OCI-M1 (cell line): ENCODE measurements around the gene SIX2.
A peak's percentile ranks its signal among the peaks of the same experiment; 100 is the strongest.
"Not testable (repeated sequence)": the region's sequence is repeated elsewhere in the genome, so short reads cannot be mapped to it uniquely, and the experiment has no call there.

Experiments
- DNase-seq: peaks from one replicate; lab custom pipeline; 2025; lab: John Stamatoyannopoulos, UW

SIX2 gene

DNA sequence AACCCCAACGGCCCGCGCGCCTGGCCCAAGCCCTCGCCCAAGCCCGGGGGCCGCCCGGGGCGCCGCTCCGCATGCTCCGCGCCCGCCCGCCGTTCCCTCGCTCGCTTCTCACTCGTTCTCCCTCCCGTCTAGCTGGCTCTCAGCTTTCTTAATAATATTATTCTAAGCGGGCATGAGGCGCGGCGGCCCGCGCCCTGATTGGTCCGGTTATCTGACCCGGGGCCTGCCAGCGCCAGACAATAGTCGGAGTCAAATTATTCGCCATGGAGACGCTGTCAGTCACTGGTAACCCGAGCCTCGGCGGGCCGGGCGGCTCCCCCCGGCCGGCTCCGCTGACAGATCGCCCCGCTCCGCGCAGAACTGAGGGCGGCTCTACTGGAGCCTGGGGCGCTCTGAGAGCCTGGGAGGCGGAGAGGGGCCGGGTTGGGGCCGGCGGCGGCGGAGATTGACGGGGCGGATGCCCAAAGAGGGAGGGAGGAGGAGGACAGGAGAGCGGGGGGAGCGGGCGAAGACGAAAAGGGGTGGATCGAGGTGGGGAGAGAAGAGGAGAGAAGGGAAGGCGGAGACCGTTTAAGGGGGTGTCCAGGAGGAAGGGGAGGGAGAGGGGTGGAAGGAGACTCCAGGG, at the start of gene SIX2:
SIX2 (minus strand) TSS at position 150 of the 625 bp plus-strand sequence. CDS start 342 bp downstream, outside the sequence.
- DNase-seq: peak; percentile 28

DNA sequence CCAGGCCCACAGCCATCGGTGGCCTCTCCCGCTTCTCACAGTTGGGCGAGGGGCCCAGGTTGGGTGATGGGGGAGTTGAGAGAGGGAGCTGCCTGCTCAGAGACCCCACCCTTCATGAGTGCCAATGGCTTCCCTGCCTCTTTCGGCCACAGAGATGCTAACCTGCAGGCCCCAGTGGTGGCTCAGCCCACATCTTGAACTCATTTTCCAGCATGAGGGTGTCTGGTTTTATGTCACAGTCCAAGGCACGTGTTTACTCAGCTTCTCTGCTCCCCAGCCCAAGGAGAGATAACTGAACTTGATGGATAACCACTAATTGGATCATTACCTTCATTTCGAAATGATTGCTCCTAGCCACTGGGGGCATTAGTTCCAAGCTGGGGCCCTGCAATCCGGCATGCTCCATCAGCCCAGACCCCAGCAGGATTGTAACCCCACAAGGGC, 45.9 kb upstream of the SIX2 start:
- DNase-seq: no peak

GRCh38 chr2:45053966-45054365, 44.7 kb upstream of the SIX2 start:
- no peak for DNase-seq

DNA sequence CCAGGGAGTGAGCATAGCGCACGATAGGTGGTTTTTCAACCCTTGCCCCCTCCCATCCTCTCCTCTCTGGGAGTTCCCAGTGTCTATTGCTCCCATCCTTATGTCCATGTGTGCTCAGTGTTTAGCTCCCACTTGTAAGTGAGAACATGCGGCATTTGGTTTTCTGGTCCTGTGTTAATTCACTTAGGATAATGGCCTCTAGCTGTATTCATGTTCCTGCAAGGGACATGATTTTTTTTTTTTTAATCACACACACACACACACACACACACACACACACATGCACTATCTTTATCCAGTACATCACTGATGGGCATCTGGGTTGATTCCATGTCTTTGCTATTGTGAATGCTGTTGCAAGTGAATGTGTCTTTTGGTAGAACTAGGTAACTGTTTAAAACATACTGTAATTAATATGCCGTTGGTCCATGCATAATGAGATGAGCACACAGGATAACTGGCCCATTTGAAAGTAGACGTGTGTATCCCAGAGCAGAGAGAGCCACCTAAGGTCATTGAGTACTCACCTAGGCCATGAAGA, 43.2 kb upstream of the SIX2 start:
- DNase-seq: no peak

GRCh38 chr2:45049569-45050336, 40.5 kb upstream of the SIX2 start:
- DNase-seq: no peak

- DNase-seq: no peak
Observed at GRCh38 chr2:45047301-45047700, 38.0 kb upstream of the SIX2 start.

- no peak for DNase-seq
Observed at GRCh38 chr2:45046786-45047185, 37.5 kb upstream of the SIX2 start.

DNA sequence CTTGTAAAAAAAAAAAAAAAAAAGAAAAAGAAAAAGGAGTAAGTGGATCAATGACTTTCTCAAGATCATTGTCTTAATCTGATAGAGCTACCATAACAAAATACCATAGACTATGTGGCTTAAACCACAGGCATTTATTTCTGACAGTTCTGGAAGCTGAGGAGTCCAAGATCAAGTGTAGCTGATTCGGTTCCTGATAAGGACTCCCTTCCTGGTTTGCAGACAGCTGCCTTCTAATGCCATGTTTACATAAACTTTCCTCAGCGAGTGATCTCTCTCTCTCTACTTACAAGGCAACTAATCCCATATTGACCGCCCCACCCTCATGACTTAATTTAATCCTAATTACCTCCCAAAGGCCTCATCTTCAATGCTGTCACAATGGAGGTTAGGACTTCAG, 36.5 kb upstream of the SIX2 start:
- DNase-seq: peak; percentile 2

DNA sequence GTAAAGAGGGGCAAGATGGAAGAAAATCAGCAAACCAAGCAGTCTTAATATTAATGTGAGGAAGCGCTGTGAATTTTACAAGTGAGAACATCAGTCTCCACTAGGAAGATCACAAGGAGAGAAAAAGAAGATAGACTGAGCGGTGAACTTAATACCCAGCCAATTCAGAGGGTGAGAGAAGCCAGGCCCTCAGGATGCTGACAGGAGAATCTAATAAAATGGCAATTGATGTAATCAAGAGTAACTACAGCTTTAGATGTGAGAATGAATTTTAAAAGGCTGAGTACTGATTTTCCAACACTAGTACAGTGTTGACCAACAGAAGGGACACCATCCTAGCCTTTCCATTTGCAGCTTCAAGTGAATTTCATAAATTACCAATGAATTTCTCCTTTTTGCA, 35.7 kb upstream of the SIX2 start:
- no peak for DNase-seq

- DNase-seq: no peak
Observed at GRCh38 chr2:45043174-45043573, 33.9 kb upstream of the SIX2 start.

GRCh38 chr2:45042401-45042800, 33.1 kb upstream of the SIX2 start:
- no peak for DNase-seq

GRCh38 chr2:45040786-45041185, 31.5 kb upstream of the SIX2 start:
- DNase-seq: no peak

DNA sequence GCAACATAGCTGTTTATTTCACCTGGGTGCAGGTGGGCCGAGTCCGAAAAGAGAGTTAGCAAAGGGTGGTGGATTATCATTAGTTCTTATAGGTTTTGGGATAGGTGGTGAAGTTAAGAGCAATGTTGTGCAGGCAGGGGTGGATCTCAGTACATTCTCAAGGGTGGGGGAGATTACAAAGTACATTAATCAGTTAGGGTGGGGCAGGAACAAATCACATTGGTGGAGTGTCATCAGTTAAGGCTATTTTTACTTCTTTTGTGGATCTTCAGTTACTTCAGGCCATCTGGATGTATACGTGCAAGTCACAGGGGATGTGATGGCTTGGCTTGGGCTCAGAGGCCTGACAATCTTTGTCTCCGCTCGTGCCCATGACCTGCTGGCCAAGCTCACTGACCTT, 30.6 kb upstream of the SIX2 start:
- not testable (repeated sequence) for DNase-seq

GRCh38 chr2:45038861-45039260, 29.6 kb upstream of the SIX2 start:
- DNase-seq: not testable (repeated sequence)

- DNase-seq: no peak
Observed at GRCh38 chr2:45033302-45033701, 24.1 kb upstream of the SIX2 start.

DNA sequence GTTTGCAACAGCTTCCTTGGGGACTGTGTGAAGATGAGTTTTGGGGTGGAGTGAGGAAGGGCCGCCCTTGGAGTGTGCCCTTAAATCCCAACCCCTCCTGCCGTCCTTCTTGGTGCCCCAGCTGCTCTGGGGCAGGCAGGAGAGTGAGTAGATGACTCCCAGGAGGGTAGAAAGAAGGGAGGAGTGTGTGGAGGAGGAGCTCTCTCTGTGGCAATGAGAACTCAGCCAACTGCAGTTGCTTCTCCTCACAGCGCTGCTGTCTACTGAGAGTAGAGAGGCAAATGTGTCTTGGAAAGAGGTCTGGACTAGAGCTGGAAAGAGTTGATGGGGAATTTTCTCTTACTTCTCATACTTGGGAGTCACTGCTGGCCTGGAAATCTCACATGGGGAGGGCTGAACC, 21.8 kb upstream of the SIX2 start:
- DNase-seq: no peak

GRCh38 chr2:45030553-45030952, 21.3 kb upstream of the SIX2 start:
- DNase-seq: no peak

GRCh38 chr2:45029215-45029614, 20.0 kb upstream of the SIX2 start:
- DNase-seq: no peak

- DNase-seq: no peak
Observed at GRCh38 chr2:45028276-45028675, 19.0 kb upstream of the SIX2 start.

- DNase-seq: no peak
Observed at GRCh38 chr2:45026924-45027450, 17.7 kb upstream of the SIX2 start.

DNA sequence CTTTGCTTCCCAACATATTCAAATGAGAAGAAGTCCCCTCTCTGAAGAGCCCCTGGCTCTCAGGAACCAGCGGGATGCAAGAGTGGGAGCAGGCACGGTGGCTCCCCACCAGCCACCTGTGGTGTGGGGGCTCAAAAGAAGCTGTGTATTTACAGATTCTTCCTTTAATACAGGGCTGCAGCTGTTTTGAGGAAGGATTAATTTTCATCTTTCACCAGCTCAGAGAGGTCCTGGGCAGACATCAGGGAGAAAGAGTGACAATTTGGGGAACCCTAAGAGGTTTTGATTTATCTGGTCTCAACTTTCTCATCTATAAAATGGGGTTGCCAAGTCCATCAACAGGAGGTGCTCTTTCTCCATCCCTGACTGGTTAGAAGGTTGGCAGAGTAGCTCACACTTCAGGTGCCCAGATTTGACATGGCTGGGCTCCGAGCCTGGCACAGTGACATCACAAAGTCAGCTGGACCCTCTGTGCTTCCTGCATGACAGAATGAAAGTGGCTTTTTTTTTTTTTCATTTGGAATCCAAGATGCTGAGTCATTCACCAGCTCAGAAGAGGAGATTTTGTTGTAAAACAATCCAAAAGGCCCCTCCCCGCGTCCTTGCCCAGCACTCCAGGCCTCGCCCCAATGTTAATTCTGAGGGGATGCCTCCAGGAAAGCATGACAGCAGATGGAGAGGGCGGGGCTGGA, 15.5 kb upstream of the SIX2 start:
- DNase-seq: peak; percentile 43

GRCh38 chr2:45024097-45024496, 14.8 kb upstream of the SIX2 start:
- DNase-seq: no peak

GRCh38 chr2:45020439-45020838, 11.2 kb upstream of the SIX2 start:
- no peak for DNase-seq
